Fibroblast of skin of scalp (primary cell): ENCODE results near the gene SMIM41.
A peak's percentile ranks its signal among the peaks of the same experiment; 100 is the strongest.

Source experiments
- DNase-seq: peaks from one replicate; pipeline ENCODE4 v3.0.0-alpha.2; 2013

The SMIM41 gene

DNA sequence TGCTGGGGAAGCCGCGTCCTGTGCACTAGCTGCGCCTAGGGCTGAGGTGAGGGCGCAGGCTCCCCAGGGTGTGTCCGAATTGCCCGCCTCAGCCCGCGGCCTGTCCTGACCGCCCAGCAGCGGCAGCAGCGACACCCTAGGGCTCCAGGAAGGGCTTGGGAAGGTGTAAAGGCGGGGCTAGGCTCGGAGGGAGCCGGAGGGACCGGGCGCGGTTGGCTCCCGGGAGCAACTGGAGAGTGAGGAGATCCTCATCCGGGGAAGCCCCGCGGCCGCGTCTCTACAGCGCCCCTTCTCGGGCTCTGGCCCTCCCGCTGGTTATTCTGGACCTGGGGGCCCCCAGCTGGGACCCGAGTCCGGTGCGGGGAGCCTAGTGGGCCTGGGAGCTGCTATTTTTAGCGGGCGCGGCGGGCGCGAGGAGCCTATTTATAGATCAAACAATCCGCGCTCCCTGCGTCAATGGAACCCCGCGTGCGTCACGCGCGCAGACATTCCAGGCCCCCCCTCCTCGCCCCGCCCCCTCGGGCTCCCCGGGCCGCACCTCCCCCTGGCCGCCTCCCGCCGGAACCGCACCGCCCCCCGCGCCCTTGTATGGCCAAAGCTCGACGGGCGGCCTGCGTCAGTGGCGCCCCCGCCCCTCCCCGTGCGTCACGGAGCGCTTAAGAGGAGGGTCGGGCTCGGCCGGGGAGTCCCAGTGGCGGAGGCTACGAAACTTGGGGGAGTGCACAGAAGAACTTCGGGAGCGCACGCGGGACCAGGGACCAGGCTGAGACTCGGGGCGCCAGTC lies 28.6 kb upstream of the SMIM41 start, which contains the start of gene NR4A1:
Gene NR4A1 (plus strand): TSS at position 685 of the 784 bp plus-strand sequence. CDS start 2,887 bp downstream, outside the sequence.
- DNase-seq, result peak; percentile 89

DNA sequence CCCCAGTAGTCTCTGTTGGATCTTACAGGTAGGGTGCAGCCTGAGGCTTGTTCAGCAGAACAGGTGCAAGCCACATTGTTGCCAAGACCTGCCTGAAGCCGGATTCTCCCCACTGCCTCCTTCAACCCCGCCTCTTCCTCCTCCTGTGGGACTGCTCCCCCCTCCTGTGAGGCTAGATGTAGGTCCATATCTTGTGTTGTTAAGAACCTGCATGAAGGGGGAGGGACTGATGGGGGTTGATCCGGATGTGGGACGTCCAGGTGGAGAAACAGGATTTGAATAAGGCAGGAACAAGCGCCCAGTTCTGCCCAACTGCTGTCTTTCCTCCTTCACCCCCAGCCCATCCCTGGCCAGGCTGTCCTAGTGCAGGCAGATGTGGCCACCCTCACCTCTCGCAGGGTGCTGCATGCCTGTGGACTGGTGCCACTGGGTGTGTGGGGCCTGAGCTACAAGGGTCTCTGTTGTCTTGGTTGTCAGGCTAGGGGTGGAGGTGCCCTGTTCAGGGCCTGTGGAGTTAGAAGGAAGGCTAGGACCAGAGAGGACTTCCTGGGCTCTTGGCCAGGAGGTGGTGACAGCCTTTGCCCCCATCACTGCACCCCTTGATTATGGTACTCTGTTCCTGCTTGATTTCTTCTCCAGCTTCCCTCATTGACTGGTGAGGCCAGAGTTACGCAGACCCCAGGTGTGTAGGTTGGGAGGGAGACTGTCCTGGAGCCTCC lies 26.9 kb upstream of the SMIM41 start:
- DNase-seq, result no peak

DNA sequence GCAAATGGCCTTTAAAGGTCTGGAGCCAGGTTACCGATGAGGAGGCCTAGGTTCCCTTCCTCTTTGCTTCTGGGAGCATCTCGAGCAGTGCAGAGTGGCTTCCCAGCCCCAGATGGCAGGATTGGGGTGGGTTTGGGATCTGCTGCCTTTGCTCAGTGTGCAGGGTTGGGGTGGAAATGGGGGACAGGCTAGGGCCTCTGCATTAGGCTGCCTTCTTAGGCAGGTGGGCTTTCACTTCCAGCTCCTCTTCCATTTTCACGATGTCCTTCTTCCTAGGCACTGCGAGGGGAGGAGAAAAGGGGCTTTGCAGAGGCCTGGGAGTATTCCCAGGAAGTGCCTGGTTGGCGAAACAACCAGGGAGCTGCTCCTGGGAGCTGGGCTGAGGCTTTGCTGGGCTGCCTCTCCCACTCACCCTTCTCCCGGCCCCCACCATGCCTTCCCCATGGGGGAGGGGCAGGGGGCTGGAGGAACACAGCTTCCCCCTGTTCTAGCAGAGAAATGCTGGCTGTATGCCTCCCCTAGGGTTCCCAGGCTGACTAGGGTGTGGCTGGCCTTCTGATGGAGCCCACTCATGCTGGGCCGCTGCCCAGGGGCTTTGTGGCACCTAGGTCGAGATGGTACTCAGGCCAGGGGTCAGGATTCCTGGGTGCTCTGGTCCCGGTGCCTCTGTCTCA lies 25.8 kb upstream of the SMIM41 start:
- no peak for DNase-seq

DNA sequence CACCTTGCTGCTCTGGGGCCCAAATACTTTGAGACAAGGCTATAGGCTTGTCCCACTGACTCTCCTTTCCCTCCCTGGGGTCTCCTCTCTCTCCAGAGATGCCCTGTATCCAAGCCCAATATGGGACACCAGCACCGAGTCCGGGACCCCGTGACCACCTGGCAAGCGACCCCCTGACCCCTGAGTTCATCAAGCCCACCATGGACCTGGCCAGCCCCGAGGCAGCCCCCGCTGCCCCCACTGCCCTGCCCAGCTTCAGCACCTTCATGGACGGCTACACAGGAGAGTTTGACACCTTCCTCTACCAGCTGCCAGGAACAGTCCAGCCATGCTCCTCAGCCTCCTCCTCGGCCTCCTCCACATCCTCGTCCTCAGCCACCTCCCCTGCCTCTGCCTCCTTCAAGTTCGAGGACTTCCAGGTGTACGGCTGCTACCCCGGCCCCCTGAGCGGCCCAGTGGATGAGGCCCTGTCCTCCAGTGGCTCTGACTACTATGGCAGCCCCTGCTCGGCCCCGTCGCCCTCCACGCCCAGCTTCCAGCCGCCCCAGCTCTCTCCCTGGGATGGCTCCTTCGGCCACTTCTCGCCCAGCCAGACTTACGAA lies 25.2 kb upstream of the SMIM41 start:
- no peak for DNase-seq

DNA sequence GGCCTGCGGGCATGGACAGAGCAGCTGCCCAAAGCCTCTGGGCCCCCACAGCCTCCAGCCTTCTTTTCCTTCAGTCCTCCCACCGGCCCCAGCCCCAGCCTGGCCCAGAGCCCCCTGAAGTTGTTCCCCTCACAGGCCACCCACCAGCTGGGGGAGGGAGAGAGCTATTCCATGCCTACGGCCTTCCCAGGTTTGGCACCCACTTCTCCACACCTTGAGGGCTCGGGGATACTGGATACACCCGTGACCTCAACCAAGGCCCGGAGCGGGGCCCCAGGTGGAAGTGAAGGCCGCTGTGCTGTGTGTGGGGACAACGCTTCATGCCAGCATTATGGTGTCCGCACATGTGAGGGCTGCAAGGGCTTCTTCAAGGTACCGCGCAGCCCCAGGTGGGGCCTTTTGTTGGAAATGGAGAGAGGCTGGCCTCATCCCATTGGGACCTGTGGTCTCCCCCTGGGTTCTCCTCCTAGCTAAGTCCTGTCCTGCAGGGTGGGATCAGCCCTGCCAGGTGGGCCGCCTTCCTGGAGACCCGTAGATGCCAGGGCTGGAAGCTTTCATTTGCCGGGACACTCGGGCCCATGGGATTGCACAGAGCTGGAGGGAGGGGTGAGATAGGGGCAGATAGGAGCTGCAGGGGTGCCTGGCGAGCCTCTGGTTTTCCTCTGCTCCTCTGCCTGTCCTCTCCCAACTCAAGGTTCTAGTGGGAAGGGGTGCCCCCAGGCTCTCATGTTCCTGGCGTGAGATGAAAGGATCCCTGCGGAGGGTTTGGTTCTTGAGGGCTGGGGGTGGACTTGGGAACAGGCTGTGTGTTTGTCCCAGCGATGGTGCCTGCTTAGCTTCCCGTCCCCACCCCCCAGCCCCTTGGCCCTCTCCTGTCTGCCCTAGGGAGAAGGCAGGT lies 24.4 kb upstream of the SMIM41 start:
- DNase-seq, result no peak

DNA sequence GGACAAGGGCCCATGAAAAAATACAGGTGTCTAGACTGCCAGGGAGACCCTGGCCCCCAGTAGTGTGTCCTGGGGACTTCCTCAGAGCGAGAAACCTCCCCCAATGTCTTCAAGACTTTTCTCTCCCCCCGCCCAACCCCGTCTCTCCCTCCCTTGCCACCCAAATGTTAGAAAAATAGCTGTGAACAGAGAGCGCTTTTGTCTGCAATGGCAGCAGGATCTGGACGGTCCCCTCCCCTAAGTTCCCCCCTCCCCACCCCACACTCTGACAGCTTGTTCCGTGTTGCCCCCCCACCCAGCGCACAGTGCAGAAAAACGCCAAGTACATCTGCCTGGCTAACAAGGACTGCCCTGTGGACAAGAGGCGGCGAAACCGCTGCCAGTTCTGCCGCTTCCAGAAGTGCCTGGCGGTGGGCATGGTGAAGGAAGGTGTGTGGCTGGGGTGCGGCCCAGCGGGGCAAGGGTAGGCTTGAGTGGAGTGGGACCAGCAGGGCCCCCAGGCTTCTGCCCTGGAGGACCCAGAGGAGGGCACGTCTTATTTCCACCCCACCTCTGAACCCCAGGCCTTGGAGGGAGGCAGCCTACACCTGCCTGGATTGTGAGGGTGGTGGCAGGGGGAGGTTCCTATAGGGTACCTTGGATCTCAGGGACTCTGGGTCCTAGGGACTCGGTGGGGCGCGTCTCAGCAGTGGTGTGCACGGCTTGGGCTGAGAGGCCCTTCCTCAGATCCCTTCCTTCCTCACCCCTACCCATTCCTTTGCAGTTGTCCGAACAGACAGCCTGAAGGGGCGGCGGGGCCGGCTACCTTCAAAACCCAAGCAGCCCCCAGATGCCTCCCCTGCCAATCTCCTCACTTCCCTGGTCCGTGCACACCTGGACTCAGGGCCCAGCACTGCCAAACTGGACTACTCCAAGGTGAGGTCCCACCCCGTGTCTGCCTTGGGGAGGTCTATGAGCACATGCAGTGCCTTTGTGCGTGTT lies 23.5 kb upstream of the SMIM41 start:
- DNase-seq, result no peak

DNA sequence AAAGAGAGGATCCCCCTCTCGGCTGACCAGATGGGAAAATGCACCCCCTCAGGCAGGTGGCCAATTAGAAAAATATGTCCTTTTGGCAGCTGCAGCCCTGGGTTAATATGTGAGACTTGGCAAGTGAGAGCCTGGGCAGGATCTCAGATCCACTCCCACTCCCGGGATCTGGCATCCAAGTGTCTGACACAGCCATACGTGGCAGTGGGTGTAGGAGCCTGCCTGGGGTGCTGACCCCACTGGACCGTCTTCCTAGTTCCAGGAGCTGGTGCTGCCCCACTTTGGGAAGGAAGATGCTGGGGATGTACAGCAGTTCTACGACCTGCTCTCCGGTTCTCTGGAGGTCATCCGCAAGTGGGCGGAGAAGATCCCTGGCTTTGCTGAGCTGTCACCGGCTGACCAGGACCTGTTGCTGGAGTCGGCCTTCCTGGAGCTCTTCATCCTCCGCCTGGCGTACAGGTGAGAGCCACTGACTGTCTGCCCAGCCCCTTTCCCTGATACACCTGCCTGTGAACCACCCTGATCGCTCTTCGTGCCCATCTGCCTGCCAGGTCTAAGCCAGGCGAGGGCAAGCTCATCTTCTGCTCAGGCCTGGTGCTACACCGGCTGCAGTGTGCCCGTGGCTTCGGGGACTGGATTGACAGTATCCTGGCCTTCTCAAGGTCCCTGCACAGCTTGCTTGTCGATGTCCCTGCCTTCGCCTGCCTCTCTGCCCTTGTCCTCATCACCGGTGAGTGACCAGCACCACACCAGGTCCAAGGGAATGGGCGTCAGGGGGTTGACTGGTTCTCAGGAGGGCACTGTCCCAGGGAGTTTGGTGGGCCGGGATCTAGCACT lies 22.5 kb upstream of the SMIM41 start:
- DNase-seq, result no peak

DNA sequence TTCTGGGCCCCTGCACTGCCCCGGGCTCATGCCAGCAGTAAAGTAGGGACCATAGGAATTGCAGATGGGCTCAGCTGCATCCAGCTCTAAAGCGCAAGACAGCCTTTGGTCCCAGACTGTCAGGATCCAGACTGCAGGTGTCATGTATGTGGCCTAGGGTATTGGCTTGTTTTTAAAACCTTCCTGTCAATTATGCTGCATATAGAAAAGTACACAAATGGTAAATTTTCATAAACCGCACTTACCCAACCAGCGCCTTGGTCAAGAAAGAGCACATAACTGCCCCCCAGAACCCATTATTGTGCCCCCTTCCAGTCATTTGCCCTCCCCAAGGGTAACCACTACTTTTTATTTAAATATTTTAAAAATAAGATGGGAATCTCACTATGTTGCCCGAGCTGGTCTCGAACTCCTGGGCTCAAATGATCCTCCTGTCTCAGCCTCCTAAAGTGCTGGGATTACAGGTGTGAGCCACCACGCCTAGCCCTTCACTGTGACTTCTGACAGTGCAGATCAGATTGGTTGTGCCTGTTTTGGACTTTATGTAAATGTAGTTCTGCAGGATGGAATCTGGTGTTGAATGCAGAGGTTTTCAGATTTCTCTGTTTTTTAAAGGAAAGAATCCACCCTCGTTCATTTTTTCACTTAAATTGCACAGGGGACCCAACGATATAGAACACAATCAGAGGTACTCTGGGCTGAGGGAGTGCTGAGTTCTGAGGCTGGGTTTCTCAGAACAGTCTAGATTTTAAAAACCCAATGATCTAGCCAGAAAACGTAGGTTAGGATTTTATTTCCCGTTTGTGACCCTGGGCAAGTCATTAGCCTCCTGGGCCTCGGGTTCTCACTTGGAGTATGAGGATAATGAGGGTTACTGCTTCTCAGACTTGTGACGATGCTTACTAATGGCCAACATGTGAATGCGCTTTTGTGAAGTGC lies 21.6 kb upstream of the SMIM41 start:
- DNase-seq, result no peak

DNA sequence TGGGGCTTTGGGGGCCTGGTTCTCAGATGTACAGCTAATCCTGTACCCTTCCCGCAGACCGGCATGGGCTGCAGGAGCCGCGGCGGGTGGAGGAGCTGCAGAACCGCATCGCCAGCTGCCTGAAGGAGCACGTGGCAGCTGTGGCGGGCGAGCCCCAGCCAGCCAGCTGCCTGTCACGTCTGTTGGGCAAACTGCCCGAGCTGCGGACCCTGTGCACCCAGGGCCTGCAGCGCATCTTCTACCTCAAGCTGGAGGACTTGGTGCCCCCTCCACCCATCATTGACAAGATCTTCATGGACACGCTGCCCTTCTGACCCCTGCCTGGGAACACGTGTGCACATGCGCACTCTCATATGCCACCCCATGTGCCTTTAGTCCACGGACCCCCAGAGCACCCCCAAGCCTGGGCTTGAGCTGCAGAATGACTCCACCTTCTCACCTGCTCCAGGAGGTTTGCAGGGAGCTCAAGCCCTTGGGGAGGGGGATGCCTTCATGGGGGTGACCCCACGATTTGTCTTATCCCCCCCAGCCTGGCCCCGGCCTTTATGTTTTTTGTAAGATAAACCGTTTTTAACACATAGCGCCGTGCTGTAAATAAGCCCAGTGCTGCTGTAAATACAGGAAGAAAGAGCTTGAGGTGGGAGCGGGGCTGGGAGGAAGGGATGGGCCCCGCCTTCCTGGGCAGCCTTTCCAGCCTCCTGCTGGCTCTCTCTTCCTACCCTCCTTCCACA lies 20.7 kb upstream of the SMIM41 start:
- DNase-seq, result no peak

DNA sequence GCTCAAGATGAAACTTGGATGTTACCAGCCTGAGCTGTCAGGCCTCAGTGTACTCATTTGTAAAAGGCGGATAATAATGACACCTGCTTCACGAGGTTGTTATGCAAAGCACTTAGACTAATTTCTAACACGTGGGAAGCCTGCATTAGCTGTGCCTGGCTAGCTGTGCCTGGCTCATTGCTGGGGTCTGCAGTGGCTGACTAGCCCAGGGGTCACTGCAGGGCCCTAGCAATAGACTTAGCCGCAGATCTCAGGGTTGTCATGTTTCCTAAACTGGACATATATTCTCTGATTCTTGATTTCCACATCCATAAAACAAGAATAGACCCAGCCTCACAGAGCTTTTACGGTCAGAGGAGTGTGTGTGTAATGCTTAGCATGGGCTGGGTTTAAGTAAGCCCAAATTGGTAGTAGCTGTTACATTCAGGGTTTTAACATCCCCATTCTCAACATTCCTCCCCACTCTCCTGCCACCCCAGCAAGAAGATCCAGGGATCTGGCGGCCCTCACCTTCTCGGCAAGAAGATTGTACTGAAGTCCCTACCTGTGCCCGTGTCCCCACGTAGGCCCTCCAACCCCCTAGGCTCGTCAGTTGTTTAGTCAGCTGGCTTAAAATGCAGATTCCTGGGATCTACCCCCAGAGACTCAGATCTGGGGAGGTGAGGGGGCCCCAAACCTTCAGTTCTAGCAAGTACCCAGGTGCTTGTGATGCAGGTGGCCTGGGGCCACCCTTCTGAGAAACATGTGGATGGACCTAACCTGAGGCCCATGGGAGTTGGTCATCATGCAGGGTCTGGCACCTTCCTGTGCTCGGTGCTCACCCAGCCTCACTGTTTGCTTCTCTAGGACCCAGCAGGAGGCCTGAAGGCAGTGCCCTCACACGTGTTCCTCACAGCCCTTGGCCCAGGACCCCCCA lies 19.7 kb upstream of the SMIM41 start:
- DNase-seq, result no peak

DNA sequence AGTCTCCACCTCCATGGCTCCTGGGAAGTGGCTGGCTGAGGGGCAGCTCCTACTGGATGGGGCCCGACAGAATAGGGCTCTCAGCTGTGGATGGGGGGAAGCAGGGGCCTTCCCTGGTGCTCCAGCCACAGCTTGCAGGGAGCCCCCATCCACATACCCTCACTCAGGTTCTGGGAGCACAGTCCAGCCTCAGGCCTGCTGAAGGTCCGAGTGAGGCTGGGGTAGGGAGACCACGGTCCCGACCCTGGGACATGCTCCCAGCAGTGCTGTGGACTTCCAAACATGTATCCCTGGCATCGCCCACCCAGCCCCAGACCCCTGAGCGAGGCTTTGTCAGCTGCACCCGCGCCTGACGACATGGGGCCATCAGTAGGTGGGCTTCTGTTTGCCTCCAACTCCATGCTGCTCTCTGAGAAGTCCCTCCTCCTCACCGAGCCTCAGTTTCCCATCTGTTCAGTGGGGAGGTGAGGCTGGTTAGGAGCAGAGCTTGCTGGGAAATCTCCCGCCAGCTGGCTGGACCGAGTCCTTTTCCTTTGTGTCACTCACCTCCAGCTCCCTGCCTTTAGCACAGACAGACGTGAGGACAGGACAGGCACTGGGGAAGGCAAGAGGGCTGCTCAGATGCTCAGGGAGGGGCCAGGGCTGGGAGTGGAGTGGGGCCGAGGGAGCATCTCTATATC lies 18.9 kb upstream of the SMIM41 start:
- DNase-seq, result no peak

DNA sequence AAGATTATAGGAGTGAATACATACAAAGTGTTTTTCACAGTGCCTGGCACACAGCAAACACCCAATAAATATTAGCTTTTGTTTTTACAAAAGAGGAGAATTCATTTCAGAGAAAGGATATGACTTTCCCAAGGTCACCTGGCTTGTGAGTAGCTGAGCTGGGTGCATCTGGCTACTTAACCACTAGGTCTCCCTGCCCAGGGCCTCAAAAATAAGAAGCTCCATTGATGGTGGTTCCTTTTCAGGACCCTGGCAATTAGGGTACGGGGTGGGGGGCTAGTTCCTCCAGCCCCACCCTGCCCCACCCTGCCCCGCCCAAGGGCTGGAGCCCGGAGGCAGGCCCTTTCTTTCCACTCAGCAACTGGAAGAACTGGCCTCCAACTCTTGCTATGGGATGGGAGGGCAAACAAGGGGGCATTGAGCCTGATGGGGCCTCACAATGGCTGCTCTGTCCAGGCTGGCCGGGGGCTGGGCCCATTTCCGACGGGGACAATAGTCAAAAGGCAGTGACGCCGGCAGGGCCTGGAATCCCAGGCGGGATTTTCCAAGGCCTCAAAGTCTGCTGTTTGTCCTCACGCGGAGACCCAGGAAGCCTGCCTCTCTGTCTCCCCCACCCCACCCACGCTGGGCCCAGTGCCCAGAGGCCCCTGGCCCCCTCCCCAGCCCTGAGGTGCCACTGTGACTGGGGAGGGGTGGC lies 17.9 kb upstream of the SMIM41 start:
- no peak for DNase-seq

DNA sequence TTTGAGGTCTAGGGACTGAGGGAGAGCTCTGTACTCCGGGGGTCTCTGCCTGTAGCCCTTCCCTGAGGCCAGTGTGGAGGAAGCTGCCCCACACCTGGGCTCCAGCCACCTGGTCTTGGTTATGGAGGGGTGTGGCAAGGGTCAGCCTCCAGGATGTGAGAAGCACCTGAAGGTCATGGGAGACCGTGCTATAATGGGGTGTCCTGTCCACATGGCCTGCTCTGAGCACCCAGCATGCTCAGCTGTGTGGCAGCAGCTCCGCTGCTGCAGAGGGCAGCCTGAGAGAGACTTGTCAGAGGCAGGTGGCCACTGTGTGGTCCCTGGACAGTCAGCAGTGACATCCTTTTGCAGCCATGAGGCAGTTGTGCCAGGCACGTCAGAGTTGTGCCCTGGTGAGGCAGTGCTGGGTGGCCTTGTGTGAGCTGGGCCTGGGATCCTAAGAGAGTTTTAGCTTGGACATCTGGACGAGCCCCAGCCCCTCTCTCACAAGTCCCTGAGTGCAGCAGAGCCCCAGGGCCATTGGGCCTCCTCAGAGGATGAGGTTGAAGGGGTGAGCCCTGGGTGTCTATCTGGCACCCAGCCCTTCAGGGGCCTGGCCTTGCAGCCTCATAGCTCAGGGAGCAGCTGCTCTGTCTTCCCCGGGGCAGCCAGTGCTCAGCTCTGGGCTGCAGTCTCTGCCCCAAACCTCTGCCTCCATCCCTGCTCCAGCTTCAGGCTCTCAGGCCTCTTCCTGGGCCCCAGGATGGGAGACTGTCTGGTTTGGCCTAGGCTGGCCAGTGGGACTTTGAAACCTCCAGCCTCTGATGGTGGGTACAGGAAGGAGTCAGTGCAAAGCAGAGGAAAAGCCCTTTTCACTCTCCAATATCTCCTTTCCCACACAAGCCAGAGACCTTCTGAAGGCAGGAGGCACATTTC lies 17.1 kb upstream of the SMIM41 start:
- DNase-seq, result no peak
